ENCODE data around the gene BOC. TPM values are rescaled to one million over a fixed set of nuclear protein-coding genes. Genes with fewer than 3 reads are reported as not detected.

The BOC gene
- polyA plus RNA-seq, 1 donor = 26.6 TPM

DNA sequence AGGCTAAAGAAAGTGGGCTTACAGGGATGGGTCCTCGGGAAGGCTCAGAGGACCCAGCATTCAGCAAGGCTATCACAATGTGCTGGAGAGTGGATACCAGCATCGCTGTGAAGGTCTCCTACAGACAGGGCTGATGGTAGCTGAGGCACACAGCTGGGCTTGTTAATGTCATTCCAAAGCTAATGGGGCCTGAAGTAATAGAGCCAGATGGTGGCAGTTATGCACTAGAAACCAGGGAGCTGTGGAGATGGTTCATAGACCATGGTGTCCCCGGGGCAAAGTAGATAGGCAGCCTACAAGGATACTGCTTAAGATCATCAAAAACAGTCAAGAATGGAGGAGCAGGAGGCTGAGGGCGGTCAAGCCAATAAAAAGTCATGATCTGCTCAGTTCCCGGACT is 24.8 kb upstream of the BOC start:
- no peak for DNase-seq

DNA sequence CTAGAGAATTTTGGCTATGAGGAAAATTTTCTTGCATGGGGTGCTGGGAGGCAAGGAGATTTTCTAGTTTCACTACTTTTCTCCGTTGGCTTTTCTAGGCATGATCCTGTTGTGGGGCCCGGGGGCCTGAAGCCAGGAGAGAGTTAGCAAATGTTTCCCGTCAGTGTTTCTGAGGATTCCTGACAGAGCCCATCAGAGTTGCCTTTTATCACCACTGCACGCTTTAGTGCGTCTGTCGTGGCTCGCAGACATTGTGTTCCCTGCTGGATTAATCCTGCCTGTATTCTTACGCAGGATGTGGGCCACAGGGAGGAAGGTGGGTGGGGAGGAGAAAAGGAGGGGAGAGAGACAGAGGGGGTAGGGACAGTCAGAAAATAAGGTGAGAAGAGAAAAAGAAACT is 18.1 kb upstream of the BOC start:
- DNase-seq = peak; percentile 29

DNA sequence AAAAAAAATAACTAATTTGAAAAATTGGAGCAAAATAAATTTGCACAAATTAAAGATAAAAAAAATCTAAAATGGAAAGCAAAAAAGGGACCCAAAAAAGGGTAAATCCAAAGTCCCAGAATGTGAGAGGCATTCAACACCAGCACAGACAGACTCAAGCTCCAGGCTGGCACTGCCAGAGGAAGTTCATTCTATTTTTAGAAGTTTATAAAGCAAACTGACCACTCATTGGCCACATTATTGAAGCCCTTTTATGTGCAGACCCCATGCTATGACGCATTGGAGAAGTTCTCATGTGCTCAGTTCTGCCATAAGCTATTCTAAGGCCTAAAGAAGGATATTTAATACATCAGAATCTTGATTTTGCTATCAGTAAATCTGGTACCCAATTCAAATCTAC is 17.6 kb upstream of the BOC start:
- no peak for DNase-seq

DNA sequence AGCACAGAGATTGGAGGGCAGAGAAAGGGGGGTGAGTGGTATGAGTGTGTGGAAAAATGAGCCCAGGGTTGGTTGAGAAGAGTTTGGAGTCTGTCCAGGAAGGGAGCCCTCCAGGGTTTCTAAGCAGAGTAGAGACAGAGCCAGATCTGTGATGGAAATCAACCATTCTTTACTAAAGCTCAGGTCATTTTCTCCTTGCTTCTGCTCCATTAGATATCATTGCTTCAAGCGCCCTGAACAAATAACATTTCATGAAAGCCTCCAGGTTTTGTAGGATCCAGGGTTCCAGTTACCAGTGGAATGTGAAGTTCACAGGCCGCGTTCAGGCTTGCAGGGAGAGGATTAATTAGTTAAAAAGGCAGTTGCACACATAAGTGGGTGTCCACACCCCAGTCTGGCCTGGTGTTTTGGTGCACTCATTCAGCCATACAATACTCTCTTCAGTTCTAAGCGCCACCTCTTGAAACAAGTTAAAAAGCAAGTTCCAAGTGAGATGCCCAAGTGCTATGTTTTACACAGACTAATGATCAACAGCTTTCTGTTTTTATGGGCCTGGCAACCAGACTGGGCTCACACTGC is 16.4 kb upstream of the BOC start:
- no peak for DNase-seq

DNA sequence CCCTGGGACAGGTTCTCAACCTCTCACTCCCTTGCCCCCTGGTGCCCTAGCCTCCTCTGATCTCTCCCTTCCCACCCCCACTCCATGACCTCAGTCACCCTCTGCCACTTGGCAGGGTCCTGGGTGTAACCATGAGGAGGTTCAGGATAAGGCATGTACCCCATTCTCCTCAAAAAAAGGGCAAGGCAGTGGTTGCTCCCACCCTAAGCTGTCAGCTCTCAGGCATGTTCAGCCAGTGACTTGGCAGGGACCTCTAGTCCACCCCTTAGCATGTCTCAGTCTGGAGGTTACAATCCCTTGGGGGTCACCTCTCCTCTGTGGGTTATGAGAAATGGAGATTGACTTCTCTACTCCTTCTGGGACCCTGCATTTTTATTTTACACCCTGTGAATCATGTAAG is 11.0 kb upstream of the BOC start:
- DNase-seq = no peak

DNA sequence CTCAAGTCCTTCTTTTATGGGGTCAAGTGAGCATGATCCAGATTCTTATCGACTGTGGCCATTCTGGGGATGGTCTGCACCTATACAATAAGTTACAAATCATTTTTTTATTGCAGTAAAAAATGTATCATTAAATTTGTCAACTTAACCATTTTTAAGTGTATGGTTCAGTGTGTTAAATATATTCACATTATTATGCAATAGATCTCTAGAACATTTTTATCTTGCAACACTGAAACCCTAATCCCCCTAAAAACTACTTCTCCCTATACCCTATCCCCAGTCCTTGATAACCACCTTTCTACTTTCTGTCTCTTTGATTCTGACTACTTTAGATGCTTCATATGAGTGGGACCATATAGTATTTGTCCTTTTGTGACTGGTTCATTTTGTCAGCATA is 10.4 kb upstream of the BOC start:
- no peak for DNase-seq

DNA sequence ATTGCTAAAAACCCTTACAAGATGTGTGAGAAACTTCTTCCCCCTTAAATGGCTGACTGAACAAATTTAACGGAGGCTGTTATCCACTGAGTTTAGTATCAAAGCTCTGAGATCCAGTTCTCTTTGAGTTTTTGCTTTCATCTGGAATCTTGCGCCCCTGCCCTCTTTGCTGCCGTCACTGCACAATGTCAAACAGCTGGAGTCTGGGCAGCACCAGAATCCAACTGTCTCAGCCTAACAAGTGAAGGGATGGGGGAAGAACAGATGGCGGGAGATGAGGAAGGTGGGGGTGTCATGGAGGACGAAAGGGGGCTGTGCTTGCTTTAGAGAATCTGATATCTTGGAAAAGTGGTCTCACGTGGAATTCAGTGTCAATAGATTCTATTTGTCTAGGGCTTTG is 7.0 kb upstream of the BOC start:
- DNase-seq = no peak

DNA sequence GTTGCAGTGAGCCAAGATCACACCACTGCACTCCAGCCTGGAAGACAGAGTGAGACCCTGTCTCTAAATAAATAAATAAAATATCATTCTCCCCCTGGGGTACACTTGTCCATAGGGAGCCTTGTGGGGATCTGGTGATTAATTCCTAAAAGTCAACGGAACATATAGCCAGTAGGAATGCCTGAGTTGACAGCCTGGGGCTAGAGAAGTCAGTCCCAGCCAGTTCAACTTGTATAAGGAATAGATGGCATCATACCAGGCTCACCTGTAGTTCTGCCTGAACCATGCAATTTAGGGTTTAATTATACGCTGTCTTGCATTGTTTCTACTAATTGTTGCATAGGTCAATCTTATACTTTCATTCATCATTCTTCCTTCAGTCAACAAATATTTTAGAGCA is 5.9 kb upstream of the BOC start:
- no peak for DNase-seq

DNA sequence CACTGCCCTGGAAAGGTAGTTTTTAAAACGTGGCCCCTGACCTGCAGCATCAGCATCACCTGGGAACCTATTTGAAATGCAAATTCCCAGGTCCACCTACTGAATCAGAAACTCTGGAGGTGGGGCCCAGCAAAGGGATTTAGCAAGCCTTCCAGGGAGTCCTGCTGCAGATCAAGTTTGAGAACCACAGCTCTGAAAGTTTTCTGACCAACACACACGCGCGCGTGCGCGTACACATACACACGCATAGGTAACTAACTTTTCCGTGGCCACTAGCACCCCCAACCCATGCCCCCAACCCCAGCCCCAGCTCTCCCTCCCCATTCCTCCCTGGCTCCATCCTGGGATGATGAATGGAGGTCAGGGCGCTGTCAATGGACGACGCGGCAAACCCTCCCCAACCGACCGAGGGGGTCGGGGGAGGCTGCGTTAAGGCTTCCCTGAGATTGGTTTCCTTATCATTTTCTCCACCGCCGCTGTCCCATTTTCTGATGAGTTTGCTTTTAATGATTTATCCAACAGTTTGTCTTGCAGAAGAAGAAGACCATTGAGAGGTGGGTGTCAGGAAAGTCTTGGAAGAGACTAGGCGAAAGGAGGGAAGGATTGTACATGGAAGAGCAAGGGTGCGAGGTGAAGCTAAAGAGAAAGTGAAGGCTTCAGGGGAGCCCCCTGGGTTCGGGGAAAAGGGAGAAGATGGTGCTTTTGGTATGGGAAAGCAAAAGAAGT is 590 bp upstream of the BOC start:
- no peak for DNase-seq

DNA sequence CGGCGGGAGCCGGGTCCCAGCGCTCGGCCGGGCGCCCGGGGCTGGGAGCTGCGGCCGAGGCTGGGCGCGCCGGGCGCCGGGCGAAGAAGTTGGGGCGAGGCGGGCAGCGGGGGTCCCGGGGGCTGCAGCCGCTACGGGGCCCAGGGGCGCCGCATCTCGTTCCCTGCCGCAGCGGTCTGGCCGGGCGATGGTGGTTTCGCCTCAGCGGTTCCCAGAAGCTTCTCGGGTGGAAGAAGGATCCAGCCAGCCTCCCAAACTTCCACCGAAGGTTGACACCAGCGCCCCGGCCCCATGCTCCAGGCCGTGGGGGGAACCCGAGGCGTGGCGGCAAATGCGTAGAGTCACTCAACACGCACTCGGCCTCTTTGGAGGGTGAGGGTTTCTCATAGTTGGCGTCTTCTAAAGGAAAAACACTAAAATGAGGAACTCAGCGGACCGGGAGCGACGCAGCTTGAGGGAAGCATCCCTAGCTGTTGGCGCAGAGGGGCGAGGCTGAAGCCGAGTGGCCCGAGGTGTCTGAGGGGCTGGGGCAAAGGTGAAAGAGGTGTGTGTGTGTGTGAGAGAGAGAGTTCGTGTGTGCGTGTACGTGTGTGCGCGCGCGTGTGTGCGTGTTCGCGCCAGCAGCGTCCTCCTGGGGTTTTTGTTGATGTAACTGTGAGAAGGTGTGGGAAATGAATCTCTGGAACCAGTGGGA is 940 bp downstream of the BOC start:
- peak; percentile 28 for DNase-seq

DNA sequence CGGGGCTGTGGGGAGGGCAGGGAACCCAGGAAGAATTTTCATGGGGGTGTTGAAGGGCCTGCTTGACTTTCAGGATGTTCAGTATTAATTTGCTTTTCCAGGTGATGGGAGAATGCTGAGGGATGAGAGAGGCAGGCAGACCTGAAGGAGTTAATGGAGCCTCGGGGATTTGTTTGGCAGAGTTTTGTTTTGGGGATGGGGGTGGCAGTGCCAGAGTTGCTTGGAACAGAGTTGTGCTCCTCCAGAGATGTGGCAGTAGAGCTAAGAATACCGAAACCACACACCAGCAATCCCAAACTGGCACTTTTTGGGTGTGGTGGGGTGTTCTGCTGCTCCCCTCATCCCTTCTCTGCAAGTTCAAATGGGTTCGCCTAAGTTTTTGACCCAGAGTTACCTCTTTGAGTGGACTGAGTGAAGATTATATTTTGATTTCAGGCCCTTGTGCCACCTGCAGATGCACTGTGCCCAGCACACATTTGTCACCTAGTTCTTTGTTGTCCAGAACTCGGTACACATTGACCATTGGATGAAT is 1.6 kb downstream of the BOC start:
- no peak for DNase-seq

DNA sequence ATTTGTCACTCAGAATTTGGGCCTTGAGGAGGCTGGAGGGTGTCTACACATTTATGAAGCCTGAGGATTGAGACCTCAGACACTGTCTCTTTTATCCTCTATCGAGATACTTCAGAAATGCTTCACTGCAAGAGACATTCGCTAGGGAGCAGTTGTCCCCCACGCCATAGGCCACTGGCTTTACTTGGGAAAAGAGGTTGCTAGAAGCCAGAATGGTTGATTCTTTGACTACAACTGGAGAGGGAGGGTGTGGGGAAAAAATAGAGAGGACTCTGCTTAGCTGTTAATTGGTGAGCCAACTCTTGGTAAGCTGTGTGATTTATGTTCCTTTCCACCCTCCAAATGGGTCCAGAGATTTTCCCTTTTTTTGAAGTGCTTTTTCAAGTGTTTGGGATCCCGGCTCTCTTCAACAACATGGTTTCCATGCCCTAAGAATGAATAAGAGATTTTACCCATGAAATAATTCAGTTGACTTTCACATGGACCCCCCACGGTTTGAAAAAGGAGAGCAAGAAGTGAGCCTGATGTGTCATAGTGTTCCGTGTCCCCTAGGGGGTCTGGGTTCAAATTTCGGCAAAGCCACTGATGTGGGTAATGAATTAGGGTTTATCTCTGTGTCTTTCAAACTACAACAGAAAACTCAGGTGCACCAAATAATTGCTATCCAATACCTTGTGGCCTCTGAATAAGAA is 2.7 kb downstream of the BOC start:
- DNase-seq = no peak

DNA sequence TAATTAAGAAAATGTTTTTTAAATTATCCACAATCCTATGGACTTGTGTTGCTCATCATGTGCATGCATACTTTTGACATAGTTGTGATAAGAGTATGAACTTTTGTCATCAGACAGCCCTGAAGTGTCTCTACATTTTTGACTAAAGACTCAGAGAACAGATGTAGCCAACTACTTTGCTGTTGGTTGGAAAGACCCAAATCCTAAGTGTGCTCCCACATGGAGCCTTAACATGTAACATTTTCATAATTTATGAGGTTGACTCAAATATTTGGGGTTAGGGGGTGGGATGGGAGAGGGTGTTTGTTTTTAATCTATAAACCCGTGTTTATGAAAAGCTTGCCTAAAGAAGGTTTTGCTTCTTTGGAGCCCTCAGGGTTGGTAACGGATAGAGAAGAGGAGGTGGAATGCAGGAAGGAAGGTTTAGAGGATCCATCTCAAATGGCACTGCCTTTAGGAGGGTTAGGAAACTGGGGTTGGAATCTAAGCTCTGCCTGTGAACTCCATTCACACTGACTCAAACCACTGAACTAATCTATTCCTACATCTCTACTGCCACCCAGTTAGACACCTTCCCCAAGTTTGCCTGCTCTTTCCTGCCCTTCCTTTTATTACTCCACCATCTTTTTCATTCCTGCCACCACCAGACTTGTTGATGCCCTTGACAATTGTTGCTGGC is 3.7 kb downstream of the BOC start:
- DNase-seq = no peak

DNA sequence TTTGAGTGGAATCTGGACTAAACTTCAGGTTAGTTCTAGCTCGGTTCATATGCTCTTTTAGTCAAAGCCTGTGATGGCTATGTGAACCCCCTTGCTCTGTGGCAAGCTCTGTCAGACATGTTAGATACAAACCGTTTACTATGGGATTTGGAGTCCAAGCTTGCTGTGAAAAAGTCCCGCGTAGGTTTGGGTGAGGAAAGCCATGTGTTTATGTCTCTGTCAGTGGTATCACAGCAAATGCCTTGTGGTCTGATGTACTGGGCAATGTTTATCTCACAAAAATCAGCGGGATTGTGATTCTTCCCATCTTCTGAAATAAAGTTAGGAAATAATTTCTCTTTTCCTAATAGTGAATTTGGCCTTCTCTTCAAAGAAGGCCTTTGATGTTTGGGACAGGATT is 5.0 kb downstream of the BOC start:
- DNase-seq = no peak

DNA sequence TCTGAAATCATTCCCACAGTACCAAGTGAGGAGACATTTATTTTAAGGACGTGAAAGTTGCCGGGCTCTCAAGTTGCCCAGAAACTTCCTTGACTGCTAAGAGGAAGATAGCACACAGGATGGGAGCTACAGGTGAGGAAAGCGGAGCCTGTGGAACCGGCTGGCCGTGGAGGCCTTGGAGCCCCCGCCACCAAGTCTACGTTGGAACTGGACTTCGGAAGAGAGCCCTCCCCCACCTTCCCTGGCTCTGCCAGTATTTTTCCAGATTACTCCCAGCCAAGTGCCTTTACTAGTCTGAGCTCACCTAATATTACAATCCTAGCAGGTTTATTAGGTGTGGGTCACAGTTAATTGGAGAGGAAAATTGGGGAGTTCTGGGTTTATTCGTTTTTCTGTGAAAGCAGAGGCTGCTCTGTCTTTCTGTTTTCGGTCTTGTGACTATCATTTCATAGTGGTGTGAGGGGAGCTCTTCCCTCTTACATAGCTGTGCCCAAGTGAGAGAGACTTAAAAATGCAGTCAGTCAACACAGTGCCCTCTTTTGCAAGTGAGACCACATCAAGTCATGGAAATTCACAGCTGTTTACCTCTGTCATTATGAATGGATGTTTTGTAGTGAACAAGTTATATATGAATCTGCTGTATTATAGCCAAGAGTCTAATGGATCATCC is 6.8 kb downstream of the BOC start:
- DNase-seq = no peak

DNA sequence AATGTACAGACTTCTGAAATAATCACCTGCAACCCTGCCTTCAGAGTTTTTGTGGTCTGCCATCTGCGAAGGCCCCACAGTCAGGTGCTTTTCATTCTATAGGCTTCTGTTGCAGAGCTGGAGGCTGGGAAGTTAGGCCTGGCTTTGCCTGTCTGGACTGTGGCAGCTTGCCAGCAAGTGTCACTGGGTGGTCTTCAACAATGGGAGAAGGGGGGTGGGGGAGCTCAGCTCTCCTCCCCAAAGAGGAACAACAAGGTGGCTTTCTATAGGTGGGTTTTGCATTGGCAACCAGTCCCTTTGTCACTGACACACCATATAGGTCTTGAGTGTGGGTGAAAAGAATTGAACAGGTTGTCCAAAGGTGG is 7.3 kb downstream of the BOC start:
- no peak for DNase-seq

DNA sequence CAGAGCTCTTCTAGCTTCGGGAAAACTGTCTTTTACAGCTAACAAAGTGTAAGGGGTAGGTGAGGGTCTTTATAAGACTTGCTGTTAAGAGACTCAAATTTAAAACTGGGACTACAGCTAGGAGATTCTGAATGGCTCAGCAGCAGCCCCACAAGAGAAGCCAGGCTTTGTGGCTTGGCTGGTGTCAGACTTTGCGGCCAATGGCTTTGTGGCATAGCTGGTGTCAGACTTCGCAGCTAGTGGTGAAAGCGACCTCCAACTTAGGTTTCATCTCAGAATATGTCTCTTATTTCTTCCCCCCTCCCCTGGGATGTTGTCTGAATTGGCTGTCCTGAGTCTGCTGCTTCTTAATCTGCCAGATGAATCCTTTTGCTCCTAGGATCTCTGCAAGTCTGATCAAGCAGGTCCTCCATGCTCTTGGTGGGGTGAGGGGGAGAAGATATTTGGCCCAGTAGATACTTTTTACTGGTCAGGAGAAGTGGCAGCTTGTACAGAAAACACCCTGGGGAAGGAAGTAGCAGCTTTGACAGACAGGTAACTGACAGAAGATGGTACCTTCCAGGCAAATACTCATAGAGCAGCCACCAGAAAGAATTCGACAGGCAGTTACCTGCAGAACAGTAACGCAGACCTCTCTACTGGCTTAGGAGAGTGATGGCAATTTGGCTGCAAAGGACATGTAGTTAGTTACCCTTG is 8.4 kb downstream of the BOC start:
- DNase-seq = no peak

DNA sequence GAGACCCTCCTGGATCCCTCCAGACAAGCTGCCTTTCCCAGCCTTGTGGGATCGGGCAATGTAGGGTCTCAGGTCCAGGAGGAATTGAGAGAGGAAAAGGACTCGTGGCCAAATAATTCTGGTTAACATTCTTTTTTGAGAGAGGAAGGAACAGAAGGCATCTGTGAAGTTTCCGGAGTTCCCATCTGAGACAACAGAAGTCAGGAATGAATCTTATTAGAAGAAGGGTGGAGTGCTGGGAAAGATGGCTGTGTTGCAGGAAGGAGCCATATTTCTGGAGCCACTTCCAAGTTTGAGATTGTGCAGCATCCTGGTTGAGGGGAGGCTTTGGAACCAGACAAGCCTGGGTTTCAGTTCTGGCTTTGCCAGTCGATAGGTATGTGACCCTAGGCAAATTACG is 9.4 kb downstream of the BOC start:
- DNase-seq = no peak

DNA sequence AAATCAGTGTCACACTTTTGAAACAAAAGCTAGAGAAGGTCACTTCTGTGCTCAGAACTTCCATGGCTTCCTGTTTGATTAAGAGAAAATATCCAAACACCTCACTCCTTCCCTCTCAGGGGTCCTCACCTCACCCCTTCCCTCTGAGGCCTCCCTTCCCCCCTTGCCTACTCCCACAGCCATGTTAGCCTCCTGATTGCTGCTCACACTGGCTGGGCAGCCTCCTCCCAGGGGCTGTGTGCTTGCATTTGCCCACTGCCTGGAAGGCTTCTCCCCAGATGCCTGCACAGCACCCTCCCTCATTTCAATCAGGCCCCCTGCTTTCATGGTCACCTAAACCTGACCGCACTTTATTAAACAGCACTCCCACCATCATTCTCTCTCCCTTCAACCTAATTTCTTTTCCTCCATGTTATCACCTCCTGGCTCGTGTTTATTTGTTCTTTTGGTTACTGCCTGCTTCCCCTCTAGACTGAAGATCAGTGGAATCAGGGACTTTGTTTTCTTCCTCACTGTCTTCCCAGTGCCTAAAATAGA is 10.4 kb downstream of the BOC start:
- no peak for DNase-seq

DNA sequence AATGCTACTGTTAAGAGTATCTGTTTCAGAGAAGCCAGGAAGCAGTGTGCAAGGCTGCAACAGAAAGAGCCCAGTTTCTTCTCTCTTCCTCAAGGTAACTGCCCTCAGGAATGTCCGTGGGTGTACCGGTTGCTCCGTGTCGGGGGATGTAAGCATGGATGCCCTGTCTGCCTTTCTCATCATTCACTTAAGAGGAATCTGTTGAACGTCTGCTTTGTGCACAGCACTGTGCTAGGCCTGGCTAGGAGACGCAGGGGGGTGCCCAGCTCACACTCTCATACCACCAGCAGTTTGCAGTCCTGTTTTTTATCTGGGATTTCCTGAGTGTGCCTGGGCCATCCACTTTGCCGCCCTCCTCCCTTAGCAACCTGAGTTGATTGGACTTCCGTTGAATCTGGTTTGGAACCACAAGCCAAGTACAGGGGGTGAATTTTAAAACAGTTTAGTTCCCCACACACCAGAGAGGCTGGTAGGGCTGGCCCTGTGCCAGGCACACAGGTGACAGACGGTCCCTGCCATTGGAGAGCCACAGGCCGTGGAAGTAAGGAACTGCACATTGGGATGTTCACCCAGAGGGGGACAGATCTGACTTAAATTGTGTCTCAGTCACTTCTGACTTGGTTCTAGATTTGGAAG is 11.2 kb downstream of the BOC start:
- DNase-seq = no peak
